Measurements from ENCODE around the gene TMEM156.

The TMEM156 gene, protein sequence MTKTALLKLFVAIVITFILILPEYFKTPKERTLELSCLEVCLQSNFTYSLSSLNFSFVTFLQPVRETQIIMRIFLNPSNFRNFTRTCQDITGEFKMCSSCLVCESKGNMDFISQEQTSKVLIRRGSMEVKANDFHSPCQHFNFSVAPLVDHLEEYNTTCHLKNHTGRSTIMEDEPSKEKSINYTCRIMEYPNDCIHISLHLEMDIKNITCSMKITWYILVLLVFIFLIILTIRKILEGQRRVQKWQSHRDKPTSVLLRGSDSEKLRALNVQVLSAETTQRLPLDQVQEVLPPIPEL

DNA sequence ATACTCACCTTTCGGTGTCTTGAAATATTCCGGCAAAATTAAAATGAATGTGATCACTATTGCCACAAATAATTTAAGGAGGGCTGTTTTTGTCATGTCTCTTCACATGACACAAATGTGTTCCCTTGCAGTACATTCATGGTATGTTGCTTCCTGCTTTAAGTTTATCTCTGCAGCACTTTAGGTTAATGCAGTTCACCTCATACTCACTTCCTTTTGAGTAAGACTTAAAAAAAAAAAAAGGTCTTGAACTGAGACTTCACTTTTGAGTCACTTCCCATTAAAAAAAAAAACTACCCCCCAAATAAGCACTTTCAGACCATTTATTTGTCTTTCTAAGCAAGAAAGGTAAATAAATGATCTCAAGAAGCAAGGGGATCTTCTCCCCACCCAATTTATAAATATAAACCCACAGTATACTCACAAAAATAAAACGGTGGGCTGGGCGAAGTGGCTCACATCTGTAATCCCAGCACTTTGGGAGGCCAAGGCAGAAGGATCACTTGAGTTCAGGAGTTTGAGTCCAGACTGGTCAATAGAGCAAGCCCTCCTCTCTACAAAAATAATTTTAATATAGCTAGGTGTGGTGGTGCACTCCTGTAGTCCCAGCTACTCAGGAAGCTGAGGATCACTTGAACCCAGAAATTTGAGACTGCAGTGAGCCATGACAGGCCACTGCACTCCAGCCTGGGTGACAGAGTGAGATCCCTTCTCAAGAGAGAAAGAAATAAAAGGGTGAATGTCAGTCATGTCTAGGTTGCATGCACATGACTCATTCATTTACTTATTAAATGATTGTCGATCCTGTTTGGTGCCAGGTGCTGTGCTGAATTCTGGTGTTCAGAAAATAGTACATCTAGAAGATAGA is at the start of gene TMEM156:
TMEM156 (minus strand) TSS at position 192 of the 868 bp plus-strand sequence; CDS start at position 96, 96 bp downstream.
- DNase-seq = no peak

DNA sequence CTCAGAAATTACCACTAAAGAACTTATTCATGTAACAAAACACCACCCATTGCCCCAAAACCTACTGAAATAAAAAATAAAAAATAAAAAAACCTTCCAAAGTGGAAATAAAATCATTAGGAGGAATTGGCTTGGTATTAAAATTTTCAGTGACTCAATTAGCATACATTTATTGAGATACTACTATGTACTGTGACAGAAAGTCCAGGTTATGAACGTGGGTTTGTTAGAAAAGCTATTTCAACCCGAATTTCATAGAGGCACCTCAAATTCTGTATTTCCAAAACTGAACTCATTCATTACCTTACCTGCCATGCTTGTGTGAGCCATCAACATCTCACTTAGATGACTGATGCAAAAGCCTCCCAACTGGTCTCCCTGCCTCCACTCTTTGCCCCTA is 46.6 kb upstream of the TMEM156 start:
- no peak for DNase-seq

DNA sequence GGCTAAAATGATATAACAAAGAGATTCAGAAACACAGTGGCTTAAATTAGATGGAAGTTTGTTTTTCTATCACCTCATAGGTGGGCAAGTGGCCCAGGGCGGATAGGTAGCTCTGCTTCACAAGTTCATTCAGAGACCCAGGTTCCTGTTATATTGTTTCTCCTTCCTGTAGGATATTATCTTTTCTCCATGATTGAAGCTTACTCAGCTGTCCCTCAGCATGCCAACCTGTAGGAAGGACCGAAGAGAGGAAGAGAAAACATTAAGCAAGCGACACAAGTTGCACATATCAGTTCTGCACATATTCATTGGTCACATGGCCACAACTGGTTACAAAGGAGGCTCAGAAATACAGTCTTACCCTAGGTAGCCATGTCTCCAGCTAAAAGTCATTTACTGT is 36.7 kb upstream of the TMEM156 start:
- no peak for DNase-seq

DNA sequence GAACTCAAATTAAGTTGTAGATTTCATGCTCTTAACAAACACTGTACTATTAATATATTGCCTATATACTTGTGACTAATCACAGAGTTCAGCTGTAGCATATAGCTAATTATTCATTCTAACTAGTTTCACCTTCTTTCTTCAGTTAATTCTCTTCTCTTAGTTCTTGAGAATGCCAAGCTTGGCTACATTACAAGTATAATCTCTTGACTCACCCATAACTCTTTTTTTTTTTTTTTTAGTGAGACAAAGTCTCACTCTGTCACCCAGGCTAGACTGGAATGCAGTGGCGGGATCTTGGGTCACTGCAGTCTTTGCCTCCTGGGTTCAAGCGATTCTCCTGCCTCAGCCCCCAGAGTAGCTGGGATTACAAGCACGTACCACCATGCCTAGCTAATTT is 35.2 kb upstream of the TMEM156 start:
- no peak for DNase-seq

DNA sequence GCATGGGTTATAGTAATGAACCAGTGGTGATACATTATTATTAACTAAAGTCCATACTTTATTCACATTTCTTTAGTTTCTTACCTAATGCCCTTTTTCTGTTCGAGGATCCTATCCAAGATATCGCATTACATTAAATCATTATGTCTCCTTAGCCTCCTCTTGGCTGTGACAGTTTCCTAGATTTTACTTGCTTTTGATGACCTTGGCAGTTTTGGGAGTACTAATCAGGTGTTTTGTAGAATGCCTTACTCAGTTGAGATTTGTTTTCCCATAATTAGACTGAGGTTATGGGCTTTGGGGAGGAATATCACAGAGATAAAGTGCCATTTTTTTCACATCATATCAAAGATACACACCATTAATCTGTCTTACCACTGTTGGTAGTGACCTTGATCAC is 34.8 kb upstream of the TMEM156 start:
- no peak for DNase-seq

DNA sequence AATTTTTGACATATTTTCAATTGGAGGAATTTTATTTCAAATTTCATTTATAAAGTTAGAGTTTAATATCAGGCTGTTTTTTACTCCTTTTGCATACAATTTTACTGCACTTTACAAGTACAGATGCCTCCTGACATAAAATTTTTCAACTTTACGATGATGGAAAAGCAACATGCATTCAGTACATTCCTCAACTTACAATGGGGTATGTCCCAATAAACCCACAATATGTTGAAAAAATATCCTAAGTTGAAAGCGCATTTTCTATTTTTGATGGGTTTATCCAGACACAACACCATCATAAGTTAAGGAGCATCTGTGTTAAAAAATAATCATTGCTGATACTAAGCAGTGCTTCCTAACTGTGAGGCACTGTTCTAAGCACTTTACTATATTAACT is 34.2 kb upstream of the TMEM156 start:
- no peak for DNase-seq

DNA sequence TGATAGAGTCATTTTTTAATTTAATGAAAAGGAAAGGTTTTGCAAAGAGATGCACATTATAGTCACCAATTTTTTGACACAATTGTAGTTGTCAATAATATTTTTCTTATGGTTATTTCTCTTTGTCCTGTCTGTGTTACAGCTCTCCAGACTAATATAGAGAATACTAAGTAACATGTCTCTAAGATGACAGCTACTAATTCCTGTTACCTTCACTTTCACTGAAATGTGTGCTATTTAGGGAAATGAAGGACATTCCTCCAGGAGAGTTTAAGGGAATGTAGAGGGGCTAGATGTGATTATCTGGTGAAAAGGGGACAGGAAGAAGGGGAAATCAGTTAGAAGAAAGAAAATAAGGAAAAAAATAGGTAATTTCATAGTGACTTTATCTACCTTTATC is 31.2 kb upstream of the TMEM156 start:
- DNase-seq = no peak

- no peak for DNase-seq
These were observed 30.5 kb upstream of the TMEM156 start for GRCh38 chr4:39062770-39063097.

- no peak for DNase-seq
These were observed 30.0 kb upstream of the TMEM156 start, which contains the start of gene KLHL5 for GRCh38 chr4:39062094-39062769. TSS of gene KLHL5 (plus strand) at chr4:39062232. CDS start at chr4:39062653, 421 bp downstream.

DNA sequence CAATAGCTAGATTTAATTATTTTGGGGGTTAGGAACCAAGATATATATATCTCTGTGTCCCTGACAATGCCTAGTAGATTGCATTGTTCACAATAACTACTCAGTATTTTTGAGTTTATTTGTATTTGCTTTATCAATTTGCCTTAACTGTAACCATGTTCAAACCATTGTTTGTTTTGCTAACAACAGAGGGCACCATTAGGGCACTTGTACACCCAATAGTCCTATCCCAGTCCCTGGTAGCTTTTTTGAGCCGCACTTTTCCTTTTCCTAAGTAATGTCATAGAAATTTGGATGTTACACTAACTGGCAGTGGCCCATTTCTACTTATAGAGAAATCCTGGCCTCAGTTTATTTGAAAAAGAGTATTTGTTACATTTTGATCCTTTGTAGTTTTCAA is 29.2 kb upstream of the TMEM156 start:
- DNase-seq = no peak

DNA sequence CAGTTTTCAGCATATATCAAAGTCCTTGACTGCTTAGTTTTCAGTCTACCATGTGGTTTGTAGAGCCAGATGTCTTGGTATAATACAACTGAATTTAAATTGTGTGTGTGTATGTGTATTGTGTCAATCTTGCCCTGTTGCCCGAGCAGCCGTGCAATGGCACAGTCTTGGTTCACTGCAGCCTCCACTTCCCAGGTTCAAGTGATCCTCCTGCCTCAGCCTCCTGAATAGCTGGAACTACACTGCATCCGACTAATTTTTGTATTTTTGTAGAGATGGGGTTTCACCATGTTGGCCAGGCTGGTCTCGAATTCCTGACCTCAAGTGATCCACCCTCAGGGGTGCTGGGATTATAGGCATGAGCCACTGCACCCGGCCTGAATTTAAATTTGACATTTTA is 23.8 kb upstream of the TMEM156 start:
- DNase-seq = no peak

DNA sequence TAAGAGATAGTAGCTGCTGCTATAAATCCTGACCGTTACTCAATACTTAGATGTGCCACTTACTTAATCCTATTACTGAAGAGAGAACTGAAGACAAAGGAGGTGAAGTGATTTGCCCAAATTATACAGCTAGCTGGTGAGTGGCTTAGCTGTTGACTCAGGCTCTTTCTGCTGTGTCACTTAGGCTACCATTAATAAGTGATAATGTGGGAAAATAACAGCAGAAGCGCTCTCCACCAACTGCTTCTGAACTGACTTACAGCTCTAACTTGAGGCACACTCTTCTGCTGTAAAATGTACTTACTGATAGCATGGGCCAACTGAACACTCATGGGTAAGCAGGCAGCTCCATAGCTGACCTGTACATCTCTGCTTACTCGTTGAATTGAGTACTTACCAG is 22.3 kb upstream of the TMEM156 start:
- DNase-seq = no peak

DNA sequence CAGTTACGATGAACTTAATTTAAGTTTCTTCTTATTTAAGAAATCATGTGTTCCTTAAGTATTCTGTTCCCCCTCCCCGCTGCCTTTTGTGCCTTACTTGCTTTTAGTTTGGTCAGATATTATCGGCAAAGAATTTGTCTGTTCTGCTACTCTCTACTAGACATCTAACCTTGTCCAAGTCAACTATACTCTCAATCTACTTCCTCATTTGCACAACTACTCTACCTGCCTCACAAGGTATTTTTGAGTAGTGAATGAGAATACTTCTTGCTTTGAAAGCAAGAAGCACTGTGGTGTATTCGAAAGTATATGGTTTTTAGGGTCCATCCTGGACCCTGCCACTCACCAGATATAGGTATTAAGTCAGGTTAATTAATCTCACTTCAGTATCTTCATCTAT is 21.8 kb upstream of the TMEM156 start:
- no peak for DNase-seq

GRCh38 chr4:39051492-39051891 is 19.3 kb upstream of the TMEM156 start:
- DNase-seq = no peak

GRCh38 chr4:39050590-39050989 is 18.4 kb upstream of the TMEM156 start:
- no peak for DNase-seq

GRCh38 chr4:39048311-39048710 is 16.1 kb upstream of the TMEM156 start:
- no peak for DNase-seq

- no peak for DNase-seq
These were observed 15.5 kb upstream of the TMEM156 start for GRCh38 chr4:39047681-39048080.

GRCh38 chr4:39046249-39046648 is 14.0 kb upstream of the TMEM156 start:
- DNase-seq = no peak

DNA sequence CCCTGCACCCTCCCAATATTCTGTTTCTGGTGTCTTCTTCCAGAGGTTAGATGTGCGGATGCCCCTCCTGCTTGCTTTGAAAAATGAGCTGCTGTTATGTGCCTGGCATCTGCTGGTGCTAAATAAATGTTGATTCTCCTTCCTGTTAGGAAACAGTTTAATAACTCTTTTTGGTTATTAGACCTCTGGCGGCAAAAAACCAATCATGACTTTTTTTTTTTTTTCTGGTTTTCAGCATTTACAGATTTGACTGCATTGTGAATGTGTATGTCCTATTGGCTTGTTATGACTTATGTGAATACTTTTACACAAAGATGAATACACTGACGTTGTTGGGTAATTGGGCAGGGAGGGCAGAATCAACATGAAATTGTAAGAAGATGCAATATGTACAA is 13.6 kb upstream of the TMEM156 start:
- DNase-seq = no peak

GRCh38 chr4:39044956-39045826 is 13.0 kb upstream of the TMEM156 start:
- DNase-seq = no peak

DNA sequence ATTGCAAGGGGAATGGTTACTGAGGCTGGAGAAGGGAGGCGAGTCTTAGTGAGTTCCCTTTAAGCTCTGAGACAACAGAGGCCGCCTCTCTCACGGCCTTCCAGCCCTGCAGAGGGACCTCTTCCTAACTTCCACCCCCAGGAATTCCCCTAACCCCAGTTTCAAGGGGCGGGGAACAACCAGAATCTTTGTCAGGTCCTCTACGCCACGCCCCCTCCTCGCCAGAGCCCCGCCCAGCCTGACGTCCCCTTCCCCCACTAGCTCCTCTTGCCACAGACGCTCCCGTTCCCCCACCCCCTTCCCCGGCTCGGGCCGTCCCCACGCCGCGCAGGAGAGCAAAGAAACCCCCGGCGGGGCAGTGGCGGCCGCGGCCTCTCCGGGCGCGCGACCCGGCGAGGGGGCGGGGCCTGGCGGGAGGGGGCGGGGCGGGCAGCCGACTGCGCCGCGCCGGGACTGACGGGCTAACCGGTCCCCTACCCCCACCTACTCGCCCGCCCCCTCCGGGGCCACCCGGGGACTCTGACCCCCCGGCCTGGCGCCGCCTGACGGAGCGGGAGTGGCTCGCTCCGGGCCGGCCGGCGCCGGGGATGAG is 12.3 kb upstream of the TMEM156 start:
- no peak for DNase-seq

- DNase-seq = no peak
These were observed 11.7 kb upstream of the TMEM156 start for GRCh38 chr4:39043861-39044363.

All from cortex of kidney (tissue), 1 donor.